Left renal cortex interstitium (tissue), 4 donors: ENCODE measurements around the gene PPP1R16B. TPM values are rescaled to one million over a fixed set of nuclear protein-coding genes. Genes with fewer than 3 reads are reported as not detected.

ENCODE experiments used
- DNase-seq, 4 donors: peaks; one replicate each; pipeline ENCODE4 v3.0.0-alpha.2; 2013; ENCODE audit warnings: low read depth in 4 of 4, low spot score in 2 of 4, missing footprints in 1 of 4
- polyA plus RNA-seq, 4 donors: library from polyadenylated mRNA; unstranded; fragments of 120-200 nt; gene quantifications; one replicate each; pipeline ENCODE4 v1.2.1, GENCODE V29; 2013; ENCODE audit not compliant: insufficient read length in 4 of 4

Gene PPP1R16B
- polyA plus RNA-seq, 4 donors = 6.5 to 8.6 (median 7.4) TPM

- peak; percentile 83 to 93 (median 88) for DNase-seq
Measured at GRCh38 chr20:38926142-38926933, 120.8 kb downstream of the PPP1R16B start, which contains the start of gene FAM83D. Gene FAM83D, plus strand, starts transcription at chr20:38926417. Its CDS starts 26 bp downstream, at chr20:38926443.

- DNase-seq = peak in 2 of 4 donors; percentile 13 to 17
Measured at GRCh38 chr20:38926934-38927616, 121.6 kb downstream of the PPP1R16B start.

- no peak for DNase-seq
Measured at GRCh38 chr20:38927902-38928578, 122.5 kb downstream of the PPP1R16B start.

GRCh38 chr20:38930242-38930569 lies 124.7 kb downstream of the PPP1R16B start:
- no peak for DNase-seq

- DNase-seq = no peak
Measured at GRCh38 chr20:38931984-38932383, 126.5 kb downstream of the PPP1R16B start.

- no peak for DNase-seq
Measured at GRCh38 chr20:38932457-38933120, 127.1 kb downstream of the PPP1R16B start.

- DNase-seq = no peak
Measured at GRCh38 chr20:38934530-38934929, 129.0 kb downstream of the PPP1R16B start.

GRCh38 chr20:38935285-38935684 lies 129.8 kb downstream of the PPP1R16B start:
- no peak for DNase-seq

- no peak for DNase-seq
Measured at GRCh38 chr20:38935967-38936407, 130.5 kb downstream of the PPP1R16B start.

- DNase-seq = no peak
Measured at GRCh38 chr20:38937000-38937399, 131.5 kb downstream of the PPP1R16B start.

- DNase-seq = no peak
Measured at GRCh38 chr20:38937978-38938473, 132.5 kb downstream of the PPP1R16B start.

- no peak for DNase-seq
Measured at GRCh38 chr20:38939686-38940085, 134.2 kb downstream of the PPP1R16B start.

- no peak for DNase-seq
Measured at GRCh38 chr20:38940644-38941043, 135.1 kb downstream of the PPP1R16B start.

- DNase-seq = no peak
Measured at GRCh38 chr20:38941726-38942389, 136.4 kb downstream of the PPP1R16B start.

- DNase-seq = no peak
Measured at GRCh38 chr20:38945012-38945411, 139.5 kb downstream of the PPP1R16B start.

GRCh38 chr20:38946836-38947235 lies 141.3 kb downstream of the PPP1R16B start:
- no peak for DNase-seq

- no peak for DNase-seq
Measured at GRCh38 chr20:38947931-38948362, 142.4 kb downstream of the PPP1R16B start.

- DNase-seq = no peak
Measured at GRCh38 chr20:38950254-38950653, 144.8 kb downstream of the PPP1R16B start.

GRCh38 chr20:38951611-38952010 lies 146.1 kb downstream of the PPP1R16B start:
- no peak for DNase-seq

- no peak for DNase-seq
Measured at GRCh38 chr20:38952153-38952552, 146.7 kb downstream of the PPP1R16B start.
